Fibroblast of the conjunctiva (primary cell): Measurements from ENCODE around the gene RASA2.
A peak's percentile ranks its signal among the peaks of the same experiment; 100 is the strongest.

Source experiments
- DNase-seq: peaks from one replicate; pipeline ENCODE4 v3.0.0-alpha.2; 2010; ENCODE audit warnings: low read depth

The RASA2 gene

DNA sequence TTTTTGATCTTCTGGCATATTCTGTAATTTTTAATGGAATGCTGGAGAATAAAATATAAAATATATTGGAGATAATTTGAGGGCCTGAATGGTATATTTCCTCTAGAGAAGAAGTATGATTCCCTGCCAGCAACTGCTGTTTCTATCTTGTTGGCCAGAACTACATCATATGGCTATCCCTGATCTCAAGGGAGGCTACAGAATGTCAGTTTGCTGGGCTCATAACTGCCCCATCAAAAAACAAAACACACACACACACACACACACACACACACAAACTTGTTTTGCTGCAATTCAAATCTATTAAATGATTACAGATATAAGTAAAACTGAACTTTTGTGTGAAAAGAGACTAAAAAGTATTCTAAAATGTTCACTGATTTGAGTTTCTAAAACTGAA is 51.0 kb downstream of the RASA2 start:
- DNase-seq: peak; percentile 24

DNA sequence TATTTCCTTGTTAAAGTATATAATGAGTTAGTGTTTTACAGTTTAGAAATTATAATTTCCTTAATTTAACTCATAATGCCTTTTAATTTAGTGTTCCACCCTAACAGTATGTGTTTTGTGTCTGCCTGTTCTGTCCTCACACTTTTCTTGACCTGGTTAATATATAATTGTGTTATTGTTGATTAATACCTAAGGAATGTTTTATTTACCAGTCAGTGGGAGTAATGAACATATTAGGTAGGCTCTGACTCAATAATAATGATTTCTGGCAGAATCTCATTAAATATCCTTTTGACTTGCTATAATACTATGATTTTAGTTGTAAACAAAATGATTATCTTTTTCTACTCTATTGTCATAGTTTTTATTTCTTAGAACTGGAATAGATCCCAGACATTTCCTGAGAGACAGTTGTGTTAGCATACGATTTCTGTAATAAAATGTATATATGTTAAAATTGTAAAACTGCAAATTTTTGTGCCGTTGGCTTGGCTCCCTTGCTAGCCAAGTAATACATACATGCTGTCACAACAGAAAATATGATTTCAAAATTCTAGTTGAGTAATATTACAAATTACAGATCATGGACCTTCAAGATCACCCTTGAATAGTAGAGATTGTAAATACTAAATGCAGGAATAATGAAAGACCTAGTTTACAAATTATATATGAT is 51.9 kb downstream of the RASA2 start:
- DNase-seq: no peak

DNA sequence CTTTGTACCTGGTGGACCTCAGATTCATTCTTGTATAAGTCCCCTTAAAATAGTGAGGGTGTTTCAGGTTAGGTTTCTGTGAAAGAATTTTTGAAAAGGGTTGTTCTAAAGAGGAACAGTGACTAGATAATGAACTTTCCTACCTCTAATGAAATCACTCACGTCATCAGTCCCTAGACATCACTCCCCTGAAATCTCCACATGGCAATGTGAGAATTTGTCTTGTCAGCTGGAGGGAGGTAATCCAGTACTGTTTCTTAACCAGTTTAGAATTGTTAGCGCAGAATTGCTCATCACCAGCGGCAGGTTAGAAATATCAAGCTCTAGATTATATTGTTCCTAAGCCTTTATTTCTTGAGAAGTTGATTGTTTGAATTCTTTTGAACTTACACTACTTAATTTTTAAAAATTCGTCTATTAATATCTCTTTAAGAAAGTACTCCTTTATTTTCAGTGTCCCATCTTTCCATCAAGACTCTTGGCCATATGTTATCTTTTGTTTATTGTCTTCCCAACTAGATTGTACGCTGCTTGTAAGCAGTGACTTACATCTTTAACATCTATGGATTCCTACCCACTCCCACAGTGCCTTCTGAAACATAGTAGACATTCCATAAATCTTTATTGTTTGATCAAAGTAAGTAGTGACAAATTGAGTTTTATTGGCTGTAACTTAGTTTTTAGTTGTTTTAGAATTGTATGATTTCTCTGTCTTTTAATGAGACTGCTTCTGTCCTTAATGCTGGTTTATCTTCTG is 52.8 kb downstream of the RASA2 start:
- DNase-seq: no peak

DNA sequence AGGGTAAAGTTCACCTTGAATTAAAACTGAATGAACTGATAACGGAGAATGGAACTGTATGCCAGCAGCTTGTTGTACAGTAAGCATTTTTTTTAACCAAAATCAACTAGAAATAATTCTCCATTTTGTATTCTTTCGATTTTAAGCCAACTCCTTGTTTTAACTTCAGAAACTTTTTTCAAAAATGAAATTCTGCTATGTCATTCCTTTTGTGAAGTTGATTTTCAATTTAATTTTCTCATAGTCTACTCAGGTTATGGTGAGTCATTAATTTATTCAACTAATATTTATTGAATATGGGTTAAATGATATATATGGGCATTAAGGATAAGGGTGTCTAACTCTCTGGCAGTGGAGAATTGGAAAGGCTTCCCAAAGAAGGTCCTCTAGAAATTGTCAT is 53.7 kb downstream of the RASA2 start:
- DNase-seq: no peak

DNA sequence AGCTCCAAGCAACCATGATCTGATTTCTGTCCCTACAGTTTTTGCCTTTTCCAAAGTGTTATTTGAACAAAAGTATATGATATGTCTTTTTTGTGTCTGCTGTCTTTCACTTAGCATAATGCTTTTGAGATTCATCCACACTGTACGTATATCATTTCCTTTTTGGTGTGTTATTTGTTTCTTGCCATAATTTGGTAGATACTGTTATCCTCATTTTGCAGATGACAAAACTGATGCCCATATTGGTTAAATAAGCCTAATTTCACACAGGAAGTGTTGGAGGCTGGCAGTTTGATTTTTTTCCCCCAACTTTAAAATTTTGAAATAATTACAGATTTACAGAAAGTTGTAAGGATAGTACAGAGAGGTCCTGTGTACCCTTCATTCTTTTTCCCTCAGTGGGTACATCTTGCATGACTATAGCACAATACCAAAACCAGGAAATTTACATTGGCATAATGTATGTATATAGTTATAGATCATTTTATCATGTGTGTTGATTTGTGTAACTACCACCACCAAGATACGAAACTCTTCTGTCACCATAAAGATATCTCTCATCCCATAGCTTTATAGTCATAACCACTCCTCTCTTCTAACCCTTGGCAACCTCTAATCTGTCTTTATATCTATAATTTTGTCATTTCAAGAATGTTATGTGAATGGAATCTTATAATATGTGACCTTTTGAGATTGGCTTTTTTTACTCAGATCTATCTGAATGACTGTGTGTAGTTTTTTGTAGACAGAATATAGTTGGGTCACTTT is 55.6 kb downstream of the RASA2 start:
- no peak for DNase-seq

DNA sequence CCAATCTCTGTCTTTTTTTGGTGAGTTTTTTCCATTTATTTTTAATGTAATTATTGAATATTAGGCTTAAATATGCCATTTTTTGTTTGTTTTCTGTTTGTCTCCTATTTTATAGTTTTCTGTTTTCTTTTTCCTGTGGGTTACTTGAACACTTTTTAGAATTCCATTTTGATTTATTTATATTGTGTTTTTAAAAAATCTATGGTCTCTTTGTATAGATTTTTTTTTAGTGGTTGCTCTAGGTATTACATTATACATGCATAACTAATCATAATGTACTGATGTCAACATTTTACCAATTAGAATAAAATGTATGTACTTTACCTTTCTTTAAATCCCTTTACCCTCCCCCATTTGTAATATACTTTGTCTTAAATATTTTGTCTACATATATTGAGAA is 56.2 kb downstream of the RASA2 start:
- DNase-seq: no peak

DNA sequence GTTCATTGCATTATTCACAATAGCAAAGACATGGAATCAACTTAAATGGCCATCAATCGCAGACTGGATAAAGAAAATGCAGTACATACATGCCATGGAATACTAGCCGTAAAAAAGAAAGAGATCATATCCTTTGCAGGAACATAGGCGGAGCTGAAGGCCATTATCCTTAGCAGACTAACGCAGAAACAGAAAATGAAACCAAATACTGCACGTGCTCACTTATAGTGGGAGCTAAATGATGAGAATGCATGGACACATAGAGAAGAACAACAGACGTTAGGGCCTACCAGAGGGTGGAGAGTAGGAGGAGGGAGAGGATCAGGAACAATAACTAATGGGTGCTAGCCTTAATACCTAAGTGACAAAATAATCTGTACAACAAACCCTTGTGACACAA is 57.9 kb downstream of the RASA2 start:
- no peak for DNase-seq

DNA sequence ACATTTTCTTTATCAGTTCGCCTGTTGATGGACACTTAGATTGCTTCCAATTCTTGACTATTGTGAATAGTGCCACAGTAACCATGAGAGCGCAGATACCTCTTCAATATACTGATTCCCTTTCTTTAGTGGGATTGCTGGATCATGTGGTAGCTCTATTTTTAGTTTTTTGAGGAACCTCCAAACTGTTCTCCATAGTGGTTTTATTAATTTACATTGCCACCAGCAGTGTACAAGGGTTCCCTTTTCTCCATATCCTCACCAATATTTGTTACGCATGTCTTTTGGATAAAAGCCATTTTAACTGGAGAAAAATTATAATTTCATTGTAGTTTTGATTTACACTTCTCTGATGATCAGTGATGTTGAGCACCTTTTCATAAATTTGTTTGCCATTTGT is 59.3 kb downstream of the RASA2 start:
- no peak for DNase-seq

DNA sequence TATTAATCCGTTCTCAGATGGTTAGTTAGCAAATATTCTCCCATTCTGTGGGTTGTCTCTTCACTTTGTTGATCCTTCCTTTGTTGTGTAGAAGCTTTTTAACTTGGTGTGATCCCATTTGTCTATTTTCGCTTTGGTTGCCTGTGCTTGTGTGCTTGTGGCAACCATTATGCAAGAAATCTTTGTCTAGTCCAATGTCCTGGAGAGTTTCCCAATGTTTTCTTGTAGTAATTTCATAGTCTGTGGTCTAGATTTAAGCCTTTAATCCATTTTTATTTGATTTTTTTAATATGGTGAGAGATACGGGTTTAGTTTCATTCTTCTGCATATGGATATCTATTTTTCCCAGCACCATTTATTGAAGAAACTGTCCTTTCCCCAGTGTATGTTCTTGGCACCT is 59.8 kb downstream of the RASA2 start:
- no peak for DNase-seq

DNA sequence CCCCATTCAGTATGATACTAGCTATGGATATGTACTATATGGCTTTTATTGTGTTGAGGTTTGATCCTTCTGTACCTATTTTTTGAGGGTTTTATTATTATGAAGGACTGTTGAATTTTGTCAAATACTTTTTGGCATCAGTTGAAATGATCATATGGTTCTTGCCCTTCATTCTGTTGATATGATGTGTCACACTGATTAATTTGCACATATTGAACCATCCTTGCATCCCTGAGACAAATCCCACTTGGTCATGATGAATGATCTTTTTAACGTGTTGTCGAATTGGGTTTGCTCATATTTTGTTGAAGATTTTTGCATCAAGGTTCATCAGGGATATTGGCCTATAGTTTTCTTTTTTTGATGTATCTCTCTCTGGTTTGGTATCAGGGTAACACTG is 61.0 kb downstream of the RASA2 start:
- DNase-seq: no peak

DNA sequence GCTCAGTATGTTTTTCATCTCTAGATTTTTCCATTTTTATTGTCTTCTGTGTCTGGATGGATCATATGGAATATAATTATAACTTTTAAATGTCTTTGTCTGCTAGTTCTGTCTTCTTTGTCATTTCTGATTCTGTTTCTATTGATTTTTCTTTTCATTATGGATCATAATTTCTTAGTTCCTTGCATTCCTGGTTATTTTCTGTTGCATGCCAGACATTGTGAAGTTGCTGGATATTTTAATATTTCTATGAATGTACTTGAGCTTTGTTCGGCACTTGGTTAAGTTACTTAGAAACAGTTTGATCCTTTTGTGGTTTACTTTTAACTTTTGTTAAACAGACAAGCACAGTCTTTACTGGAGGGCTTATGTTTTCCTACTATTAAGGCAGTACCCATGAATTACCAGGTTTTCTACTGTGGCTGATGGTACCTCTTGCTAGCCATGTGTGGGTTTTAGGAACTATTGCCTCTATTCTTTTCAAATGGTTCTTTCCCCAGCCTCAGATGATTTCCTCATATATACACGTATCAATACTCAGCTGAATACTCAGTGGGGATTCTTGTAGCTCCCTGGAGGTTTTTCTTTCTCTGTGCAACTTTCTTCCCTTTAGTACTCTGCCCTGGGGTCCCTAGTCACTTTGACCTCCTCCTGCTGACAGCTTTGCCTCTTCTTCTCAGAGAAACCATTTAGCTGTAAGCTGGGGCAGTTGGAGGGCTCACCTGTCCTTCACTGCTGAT is 64.3 kb downstream of the RASA2 start:
- DNase-seq: no peak

DNA sequence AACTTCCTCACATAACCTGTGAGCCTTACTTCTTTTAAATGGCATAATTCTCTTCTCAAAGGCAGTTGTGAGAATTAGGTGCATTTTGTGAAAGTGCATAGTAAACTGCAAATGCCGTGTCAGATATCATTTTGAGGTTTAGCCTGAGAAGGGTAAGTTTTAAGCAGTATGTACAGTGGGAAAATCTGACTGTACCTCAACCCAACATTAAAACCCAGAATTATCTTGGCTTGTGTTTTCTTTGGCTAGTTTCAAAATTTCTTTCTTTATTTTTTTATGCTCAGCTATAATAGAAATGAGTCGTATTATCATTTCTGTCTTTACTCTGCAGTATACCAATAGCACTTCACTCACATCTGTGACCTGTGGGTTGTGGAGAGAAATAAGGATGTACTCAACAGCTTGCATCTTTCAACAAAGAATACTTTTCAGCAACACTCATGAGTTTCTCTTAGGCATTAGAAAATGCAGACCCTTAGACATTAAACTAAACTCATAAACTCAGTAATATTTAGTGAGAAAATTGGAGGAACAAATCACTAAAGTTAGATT is 65.7 kb downstream of the RASA2 start:
- no peak for DNase-seq

DNA sequence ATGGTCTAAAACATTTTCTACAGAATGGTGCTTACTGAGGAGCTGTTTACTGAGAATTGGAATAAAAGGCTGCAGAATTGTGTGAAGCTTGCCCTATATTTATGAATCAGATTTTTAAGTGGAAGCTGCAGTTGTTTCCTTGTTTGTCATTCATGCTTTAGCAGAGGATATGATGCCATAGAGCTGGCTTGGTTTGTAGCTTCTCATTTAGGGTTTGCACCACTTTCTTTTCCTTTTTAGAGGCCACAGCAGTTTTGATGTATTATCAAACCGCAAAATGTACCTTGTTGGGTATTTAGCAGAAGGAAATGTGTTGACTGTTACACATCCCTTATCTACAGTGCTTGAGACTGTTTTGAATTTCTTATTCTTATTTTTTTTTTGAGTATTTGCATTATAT is 66.2 kb downstream of the RASA2 start:
- no peak for DNase-seq

DNA sequence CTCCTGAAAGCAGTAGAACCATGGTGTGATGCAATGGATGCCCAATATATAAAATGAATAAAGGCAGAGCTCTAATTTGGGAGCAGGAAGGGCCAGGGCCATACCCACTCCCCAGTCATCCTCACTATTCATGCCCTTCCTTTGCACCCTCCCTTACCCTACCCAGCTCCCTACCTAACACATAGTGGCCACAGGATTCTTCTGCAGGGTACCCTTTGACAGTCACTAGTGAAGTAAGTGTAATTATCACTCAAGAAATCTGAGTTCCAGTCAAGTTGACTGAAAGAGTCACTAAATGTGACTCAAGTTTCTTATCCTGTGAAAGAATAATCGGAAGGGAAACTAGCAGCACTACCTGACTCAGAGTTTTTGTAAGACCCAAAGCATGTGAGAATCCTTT is 69.2 kb downstream of the RASA2 start:
- DNase-seq: no peak

DNA sequence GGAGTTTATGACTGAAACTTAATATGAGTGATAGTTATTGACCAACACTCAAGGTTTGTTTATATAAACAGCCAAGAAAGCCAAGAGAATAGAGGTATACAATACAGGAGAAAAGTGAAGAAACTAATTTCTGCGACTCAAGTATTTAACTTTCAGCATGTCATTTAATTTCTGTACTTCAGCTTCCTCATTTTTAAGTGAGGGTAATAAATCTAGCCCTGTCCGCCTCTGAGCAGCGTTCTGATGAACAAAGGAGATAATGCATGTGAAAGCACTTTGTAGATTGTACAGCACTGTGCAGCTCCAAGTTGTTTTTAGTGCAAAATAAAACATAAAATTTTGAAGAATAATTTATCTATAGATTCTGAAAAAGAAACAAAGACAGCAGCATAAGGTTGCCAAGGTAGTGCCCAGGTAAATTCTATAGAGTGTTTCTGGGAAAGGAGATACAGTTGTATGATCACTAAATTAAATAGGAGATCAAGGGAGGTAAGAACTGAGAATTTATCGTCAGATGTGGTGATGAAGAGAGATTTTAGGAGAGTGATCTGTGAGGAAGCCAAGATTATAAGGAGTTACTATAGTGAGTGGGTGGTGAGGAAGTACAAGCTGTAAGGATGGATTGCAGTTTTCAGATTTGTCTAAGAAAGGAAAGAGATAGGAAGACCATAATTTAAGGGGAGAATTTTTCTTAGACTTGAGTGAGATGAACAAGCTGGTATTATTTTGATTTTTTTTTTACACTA is 71.3 kb downstream of the RASA2 start:
- no peak for DNase-seq

DNA sequence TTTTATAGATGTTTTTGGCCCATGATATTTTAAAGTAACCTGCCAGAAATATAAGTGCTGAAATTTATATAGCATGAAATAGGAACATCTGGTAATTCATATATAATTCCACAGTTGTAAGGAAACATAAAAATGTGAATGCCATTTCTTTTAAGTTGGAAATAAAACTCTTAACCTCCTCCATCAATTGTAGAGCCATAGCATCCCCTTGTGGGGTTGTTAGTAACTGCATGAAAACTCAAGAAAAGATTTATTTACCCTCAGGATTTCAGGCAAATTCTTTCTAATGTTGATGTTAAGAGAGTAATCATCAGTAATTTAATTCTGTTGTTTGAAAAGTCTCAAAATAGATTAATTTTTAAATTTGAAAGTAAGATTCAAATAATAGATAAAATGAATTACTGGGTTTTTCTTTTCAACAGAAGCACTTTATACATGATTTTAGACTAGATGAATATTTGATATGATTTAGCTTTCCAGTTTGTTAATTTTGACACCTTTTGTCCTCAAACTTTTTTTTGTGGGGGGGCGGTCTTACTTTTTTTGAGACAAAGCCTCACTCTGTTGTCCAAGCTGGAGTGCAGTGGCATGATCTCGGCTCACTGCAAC is 74.7 kb downstream of the RASA2 start:
- peak; percentile 69 for DNase-seq

DNA sequence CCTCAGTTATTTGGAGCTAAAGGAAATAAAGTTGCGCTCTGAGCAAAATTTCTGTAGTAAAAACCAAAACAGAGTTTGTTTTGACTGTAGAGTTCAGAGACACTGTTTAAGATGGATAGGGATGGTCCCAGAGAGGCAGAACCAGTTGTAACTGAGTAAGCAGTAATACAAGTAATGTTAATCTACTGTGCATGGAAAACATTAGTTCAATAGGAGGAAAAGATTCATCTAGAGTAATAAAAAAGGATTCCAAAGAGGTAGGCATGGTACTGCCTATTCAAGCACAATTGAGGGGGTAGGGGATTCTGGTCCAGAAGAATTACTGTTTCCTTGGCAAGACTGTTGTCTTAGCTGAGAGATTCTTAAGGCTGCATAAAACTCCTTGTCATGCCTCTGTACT is 77.4 kb downstream of the RASA2 start:
- DNase-seq: no peak

DNA sequence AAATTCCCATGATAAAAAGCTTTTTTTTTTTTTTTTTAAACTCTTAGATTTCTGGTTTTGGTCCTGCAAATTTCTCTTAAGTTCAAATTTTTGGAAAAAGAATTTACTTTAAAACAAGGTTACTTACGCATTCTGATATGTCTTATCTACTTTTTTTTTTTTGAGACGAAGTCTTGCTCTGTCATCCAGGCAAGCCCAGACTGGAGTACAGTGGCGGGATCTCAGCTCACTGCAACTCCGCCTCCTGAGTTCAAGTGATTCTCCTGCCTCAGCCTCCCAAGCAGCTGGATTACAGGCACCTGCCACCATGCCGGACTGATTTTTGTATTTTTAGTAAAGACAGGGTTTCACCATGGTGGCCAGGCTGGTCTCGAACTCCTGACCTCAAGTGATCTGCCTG is 83.2 kb downstream of the RASA2 start:
- no peak for DNase-seq

DNA sequence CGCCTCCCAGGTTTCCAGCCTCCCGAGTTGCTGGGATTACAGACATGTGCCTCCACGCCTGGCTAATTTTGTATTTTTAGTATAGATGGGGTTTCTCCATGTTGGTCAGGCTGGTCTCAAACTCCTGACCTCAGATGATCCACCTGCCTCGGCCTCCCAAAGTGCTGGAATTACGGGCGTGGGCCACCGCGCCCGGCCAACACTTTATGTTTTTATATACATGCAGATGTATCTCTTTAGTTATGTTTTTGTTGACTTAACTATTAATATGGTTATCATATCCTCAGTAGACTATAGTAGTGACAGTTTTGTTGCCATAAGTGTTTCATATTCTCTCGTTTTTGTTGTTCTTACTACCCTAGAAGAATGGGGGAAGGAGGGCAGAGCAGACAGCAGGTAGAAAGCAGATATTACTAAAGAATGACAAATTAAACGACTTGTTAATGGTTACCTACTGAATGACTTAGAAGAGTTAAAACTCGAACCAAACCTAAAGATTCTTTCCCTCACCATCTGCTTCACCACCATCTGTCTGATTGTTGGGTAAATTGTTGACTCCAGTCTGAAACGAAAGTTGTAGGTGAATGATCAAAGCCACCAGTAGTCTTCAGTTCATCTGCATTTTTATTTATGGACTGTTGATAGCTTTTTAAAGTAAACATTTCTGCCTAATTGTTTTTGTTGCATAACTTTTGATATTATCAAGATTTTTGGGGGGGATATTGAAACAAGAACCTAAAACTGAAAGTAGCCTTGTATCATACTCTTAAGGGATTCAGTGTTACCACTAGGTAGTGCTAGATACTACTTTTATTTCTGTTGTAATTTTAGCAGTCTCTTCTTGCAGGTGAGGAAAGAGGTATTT is 89.3 kb downstream of the RASA2 start:
- peak; percentile 12 for DNase-seq

DNA sequence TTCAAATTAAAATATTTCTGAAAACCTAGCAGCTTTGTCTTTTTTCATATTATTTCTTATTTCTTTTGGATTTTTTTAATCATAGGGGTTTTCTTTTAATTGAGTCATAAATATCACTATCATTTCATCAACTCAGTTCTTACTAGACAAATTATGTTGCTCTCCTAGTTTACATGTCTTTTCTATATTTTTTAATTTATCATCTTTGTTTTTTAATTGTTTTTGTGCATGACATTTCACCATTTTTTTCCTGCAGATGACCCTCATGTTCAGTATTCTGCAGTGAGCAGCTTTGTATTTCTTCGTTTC is 89.9 kb downstream of the RASA2 start:
- no peak for DNase-seq
